ENCODE data around the gene MEOX1.

The MEOX1 gene

GRCh38 chr17:43697937-43698336 is 36.2 kb upstream of the MEOX1 start:
- no peaks in the 10 kb centered on the region for H3F3A ChIP-seq (ENCODE audit: insufficient read depth, low read length)
- no peak overlapping the region for H3K4me3 ChIP-seq (ENCODE audit: low read length)
- H3K27me3 ChIP-seq (replicated peaks; ENCODE audit: insufficient read depth, low read length): peaks cover 85% of the 10 kb centered on the region
- no peaks in the 10 kb centered on the region for H3K9me3 ChIP-seq (replicated peaks; ENCODE audit: insufficient read depth, low read length)
- no peaks in the 10 kb centered on the region for H3K9me2 ChIP-seq (replicated peaks; ENCODE audit: insufficient read depth, low read length)
- no peak overlapping the region for H3K4me2 ChIP-seq (ENCODE audit: low read depth, low read length)
- no peaks in the 10 kb centered on the region for H3K4me1 ChIP-seq (ENCODE audit: low read length)
- H3K36me3 ChIP-seq (replicated peaks; ENCODE audit: insufficient read depth, low read length): no peaks in the 10 kb centered on the region
- no peak overlapping the region for H3K27ac ChIP-seq (ENCODE audit: low read length)
- H3K79me2 ChIP-seq (ENCODE audit: low read length): no peaks in the 10 kb centered on the region
- H2AFZ ChIP-seq (ENCODE audit: low read length): no peak overlapping the region
- DNase-seq: no peak
- no peak overlapping the region for H3K9ac ChIP-seq (ENCODE audit: low read length)
- TF ChIP-seq EZH2 (optimal IDR thresholded peaks at IDR 0.05; ENCODE audit: low read depth, low read length) (no peak), EZH2phosphoT487 (IDR thresholded peaks at IDR 0.05; ENCODE audit: low read length) (no peak)
- H4K20me1 ChIP-seq (ENCODE audit: insufficient read depth, low read length): no peaks in the 10 kb centered on the region

GRCh38 chr17:43696891-43697290 is 35.2 kb upstream of the MEOX1 start:
- Histone ChIP-seq H3K27me3 (replicated peaks; ENCODE audit: insufficient read depth, low read length) (peaks cover 78% of the 10 kb centered on the region), H3K9ac (ENCODE audit: low read length) (no peak overlapping the region)
- TF ChIP-seq EZH2phosphoT487 (IDR thresholded peaks at IDR 0.05; ENCODE audit: low read length) (no peak), EZH2 (optimal IDR thresholded peaks at IDR 0.05; ENCODE audit: low read depth, low read length) (no peak), CTCF (IDR thresholded peaks at IDR 0.05; ENCODE audit: low read length) (no peak)

DNA sequence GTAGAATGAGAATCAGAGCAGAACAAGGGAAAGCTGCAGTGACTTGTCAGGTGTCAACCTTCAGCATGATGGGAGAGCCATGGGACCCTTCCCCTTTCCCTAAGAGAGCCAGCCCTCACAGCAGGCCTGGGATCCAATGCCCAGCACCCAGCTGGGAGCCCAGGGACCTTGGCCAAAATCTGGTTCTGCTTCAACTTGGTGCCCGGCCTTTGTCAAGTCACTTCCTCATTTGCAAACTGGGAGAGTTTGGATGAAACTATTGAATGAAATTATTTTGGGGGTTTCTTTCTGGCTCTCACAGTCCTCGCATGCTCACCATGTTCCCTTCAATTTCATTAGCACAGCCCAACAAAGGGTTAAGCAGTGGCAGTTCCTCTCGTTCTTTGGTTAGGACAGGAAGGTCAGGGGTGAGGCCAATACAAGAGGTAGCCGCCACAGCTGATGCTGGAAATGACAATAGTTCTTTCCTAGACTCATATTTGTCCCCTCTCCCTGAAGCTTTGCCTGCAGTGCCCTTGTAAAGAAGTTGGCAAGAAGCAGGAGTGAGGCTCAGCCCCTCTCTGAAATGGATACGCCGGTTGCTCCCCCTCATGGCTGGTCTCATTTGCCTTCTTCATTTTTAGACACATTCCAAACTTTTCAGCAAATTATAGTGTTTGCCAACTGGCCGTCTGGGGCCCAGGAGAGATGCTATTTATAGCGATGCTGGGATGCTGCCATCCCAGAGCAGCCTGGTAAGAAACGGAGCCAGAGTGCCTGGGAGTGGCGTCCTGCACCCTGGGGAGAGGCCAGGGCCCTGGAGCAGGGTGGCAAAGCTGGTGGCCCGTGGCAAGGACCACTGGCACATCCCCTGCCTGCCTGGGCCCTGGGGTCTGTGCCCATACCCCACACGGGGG is 34.5 kb upstream of the MEOX1 start:
- H3K36me3 ChIP-seq (replicated peaks; ENCODE audit: insufficient read depth, low read length): no peaks in the 10 kb centered on the region
- H4K20me1 ChIP-seq (ENCODE audit: insufficient read depth, low read length): no peaks in the 10 kb centered on the region
- no peak overlapping the region for H3K4me3 ChIP-seq (ENCODE audit: low read length)
- H3F3A ChIP-seq (ENCODE audit: insufficient read depth, low read length): no peaks in the 10 kb centered on the region
- TF ChIP-seq EZH2 (optimal IDR thresholded peaks at IDR 0.05; ENCODE audit: low read depth, low read length) (no peak), CTCF (IDR thresholded peaks at IDR 0.05; ENCODE audit: low read length) (no peak), EZH2phosphoT487 (IDR thresholded peaks at IDR 0.05; ENCODE audit: low read length) (no peak)
- H2AFZ ChIP-seq (ENCODE audit: low read length): no peak overlapping the region
- H3K9me3 ChIP-seq (replicated peaks; ENCODE audit: insufficient read depth, low read length): no peaks in the 10 kb centered on the region
- H3K9ac ChIP-seq (ENCODE audit: low read length): no peak overlapping the region
- H3K9me2 ChIP-seq (replicated peaks; ENCODE audit: insufficient read depth, low read length): no peaks in the 10 kb centered on the region
- H3K4me1 ChIP-seq (ENCODE audit: low read length): no peaks in the 10 kb centered on the region
- H3K79me2 ChIP-seq (ENCODE audit: low read length): no peaks in the 10 kb centered on the region
- H3K27ac ChIP-seq (ENCODE audit: low read length): no peak overlapping the region
- DNase-seq: no peak
- peaks cover 79% of the 10 kb centered on the region for H3K27me3 ChIP-seq (replicated peaks; ENCODE audit: insufficient read depth, low read length)
- H3K4me2 ChIP-seq (ENCODE audit: low read depth, low read length): no peak overlapping the region

More at GRCh38 chr17:43696891-43697290, 35.2 kb upstream of the MEOX1 start:
- Histone ChIP-seq H2AFZ (ENCODE audit: low read length) (no peak overlapping the region), H3K9me3 (replicated peaks; ENCODE audit: insufficient read depth, low read length) (no peaks in the 10 kb centered on the region), H3K36me3 (replicated peaks; ENCODE audit: insufficient read depth, low read length) (no peaks in the 10 kb centered on the region), H3K4me3 (ENCODE audit: low read length) (no peak overlapping the region), H3K79me2 (ENCODE audit: low read length) (no peaks in the 10 kb centered on the region), H3K4me2 (ENCODE audit: low read depth, low read length) (no peak overlapping the region), H4K20me1 (ENCODE audit: insufficient read depth, low read length) (no peaks in the 10 kb centered on the region), H3K4me1 (ENCODE audit: low read length) (no peaks in the 10 kb centered on the region), H3F3A (ENCODE audit: insufficient read depth, low read length) (no peaks in the 10 kb centered on the region), H3K9me2 (replicated peaks; ENCODE audit: insufficient read depth, low read length) (no peaks in the 10 kb centered on the region), H3K27ac (ENCODE audit: low read length) (no peak overlapping the region)
- DNase-seq: no peak
